T-helper 1 cell treated with Interleukin-12 subunit alpha and Interleukin-12 subunit beta and Interleukin-4 antibody, amounts not matched to agents 30 ng/mL and 1 ng/mL, for 36 hours (primary cell): ENCODE results near the gene CYB5D1. TPM values are rescaled to one million over a fixed set of nuclear protein-coding genes. Genes with fewer than 3 reads are reported as not detected.
"Not testable (repeated sequence)": the region's sequence is repeated elsewhere in the genome, so short reads cannot be mapped to it uniquely, and the experiment has no call there.

Source experiments
- intact Hi-C: fragments of 100-400 bp; cut with micrococcal nuclease; formaldehyde crosslinking; loops from one replicate; pipeline ENCODE4 v1.15.1; 2024
- total RNA-seq: library from RNA; stranded (reverse); gene quantifications from 2 replicates; pipeline ENCODE4 v1.2.3, GENCODE V29; 2022

The CYB5D1 gene
- total RNA-seq, 1 donor from 2014 or later: 7.9 TPM

DNA sequence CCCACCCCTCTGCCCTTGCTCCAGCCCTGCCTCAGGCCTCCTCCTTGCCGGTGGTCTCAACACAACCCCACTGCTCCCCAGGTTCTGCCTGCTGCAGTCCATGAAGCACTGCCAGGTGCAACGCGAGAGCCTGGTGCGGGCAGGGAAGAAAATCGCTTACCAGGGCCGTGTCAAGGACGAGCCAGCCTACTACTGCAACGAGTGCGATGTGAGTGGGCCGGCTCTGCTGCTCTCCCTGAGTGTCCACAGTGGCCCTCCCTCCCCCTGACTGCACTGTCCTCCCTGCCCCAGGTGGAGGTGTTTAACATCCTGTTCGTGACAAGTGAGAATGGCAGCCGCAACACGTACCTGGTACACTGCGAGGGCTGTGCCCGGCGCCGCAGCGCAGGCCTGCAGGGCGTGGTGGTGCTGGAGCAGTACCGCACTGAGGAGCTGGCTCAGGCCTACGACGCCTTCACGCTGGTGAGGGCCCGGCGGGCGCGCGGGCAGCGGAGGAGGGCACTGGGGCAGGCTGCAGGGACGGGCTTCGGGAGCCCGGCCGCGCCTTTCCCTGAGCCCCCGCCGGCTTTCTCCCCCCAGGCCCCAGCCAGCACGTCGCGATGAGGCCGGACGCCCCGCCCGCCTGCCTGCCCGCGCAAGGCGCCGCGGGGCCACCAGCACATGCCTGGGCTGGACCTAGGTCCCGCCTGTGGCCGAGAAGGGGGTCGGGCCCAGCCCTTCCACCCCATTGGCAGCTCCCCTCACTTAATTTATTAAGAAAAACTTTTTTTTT is 4.7 kb upstream of the CYB5D1 start:
- intact Hi-C loops: loop anchor here (10.0 kb wide), 1 partner anchor 582 kb away; the partner anchor contains the start of gene NDEL1

DNA sequence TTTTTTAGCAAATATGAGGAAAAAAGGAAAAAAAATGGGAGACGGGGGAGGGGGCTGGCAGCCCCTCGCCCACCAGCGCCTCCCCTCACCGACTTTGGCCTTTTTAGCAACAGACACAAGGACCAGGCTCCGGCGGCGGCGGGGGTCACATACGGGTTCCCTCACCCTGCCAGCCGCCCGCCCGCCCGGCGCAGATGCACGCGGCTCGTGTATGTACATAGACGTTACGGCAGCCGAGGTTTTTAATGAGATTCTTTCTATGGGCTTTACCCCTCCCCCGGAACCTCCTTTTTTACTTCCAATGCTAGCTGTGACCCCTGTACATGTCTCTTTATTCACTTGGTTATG is 4.1 kb upstream of the CYB5D1 start:
- intact Hi-C loops: loop anchor here (10.0 kb wide), 1 partner anchor 581 kb away; the partner anchor contains the start of gene NDEL1

- intact Hi-C loops: loop anchor here (10.0 kb wide), 1 partner anchor 581 kb away; the partner anchor contains the start of gene NDEL1
These were observed 3.6 kb upstream of the CYB5D1 start for GRCh38 chr17:7854078-7854777.

GRCh38 chr17:7854851-7855659 is 2.7 kb upstream of the CYB5D1 start, which contains the start of gene TMEM88:
TMEM88 (plus strand) TSS chr17:7855066; CDS start chr17:7855075, 9 bp downstream.
- intact Hi-C loops: loop anchor here (5.0 to 10.0 kb wide), 4 partner anchors 302 to 580 kb away; partner anchors contain the start of genes NDEL1 and SLC25A35

DNA sequence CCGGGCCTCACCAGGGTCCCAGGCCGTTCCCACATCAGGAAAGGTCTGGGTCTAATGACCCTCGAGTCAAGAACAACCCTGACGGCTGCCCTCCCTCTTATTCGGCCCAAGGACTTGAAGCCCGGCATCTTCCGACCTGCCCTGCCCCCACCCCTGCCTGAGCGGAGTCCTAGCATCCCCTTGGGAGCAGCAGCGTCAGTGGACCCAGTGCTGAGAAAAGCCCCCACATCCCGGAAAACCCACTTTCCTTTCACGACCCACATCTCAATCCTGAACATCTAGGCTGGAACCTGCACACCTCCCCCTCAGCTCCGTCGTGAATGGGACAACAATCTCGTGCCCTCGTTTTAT is 2.2 kb upstream of the CYB5D1 start:
- intact Hi-C loops: loop anchor here (2.0 to 10.0 kb wide), 5 partner anchors 201 to 579 kb away; partner anchors contain the start of genes NDEL1 and SLC25A35

- intact Hi-C loops: loop anchor here (2.0 to 10.0 kb wide), 5 partner anchors 201 to 579 kb away; partner anchors contain the start of genes NDEL1 and SLC25A35
These were observed 1.6 kb upstream of the CYB5D1 start for GRCh38 chr17:7856011-7856810.

DNA sequence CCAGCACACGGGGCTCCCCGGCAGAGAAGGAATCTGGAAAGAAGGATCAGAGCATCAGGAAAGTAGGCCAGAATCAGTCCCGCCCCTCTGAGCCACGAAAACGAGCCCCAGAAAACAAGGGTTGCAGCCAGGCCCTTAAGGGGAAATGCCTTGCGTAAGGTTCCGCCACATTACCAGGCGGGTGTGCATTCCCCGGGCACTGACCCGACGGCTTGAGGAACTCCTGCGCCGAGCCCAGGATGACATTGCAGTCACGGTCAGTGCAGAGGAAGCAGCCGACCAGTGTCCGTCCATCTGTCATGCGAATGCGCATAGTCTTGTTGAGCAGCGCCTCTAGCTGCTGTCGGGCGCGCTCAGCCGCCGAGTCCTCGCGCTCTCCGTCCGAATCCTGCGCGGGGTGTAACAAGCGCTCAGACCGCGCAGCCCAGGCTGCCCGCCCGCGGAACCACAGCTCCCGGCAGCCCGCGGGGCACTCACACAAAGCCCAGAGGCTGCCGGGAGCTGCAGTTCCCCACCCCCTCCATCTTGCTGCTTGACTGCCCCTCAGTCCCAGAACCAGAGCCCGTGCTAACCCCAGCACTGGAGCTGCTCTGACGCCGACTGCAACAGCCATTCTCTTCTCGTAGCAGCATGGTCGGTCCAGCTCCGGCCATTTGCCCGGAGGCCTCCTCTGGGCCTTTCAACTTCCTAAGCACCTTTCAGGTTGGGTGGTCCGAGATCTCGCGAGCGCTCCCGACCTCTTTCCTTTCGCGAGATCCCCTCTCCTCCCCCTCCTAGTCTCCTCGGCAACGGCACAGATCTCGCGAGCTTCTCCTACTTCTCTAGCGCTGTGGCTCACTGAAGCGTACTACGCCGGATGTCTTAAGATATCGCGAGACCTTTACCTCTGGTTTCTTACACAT is 741 bp upstream of the CYB5D1 start, which contains the start of gene NAA38:
TSS of gene NAA38 (minus strand) at position 749 of the 902 bp plus-strand sequence. CDS start at position 653, 96 bp downstream.
- intact Hi-C loops: loop anchor here (1.0 to 10.0 kb wide), 18 partner anchors 13 to 618 kb away; partner anchors contain the start of genes CNTROB, EIF5A, KDM6B and NDEL1

- intact Hi-C loops: loop anchor here (5.0 to 10.0 kb wide), 4 partner anchors 299 to 576 kb away; partner anchors contain the start of genes NDEL1 and SLC25A35
These were observed 663 bp downstream of the CYB5D1 start for GRCh38 chr17:7858522-7858810.

DNA sequence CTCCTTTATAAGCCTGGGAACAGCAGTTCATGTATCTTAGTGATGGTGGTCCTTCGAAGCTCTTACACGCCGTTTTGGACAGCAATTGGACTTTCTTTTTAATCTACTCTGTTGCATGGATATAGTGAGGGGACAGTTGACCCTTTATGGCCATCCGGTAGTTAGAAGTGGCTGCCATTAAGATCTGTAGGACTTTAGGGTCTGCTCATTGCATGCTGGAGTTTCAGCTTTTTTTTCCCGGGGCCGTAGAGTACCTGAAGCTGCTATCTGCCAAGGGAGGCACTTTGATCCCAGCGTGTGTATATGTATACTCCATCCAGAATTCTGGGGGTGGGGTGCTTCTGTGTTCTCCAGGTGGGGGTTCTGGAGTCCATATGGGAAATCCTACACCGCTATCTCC is 1.2 kb downstream of the CYB5D1 start:
- intact Hi-C loops: loop anchor here (5.0 to 10.0 kb wide), 4 partner anchors 298 to 576 kb away; partner anchors contain the start of genes NDEL1 and SLC25A35

- intact Hi-C loops: loop anchor here (1.0 kb wide), 4 partner anchors 34 to 178 kb away; no protein-coding TSS in a partner anchor
These were observed 5.1 kb downstream of the CYB5D1 start for GRCh38 chr17:7862692-7863437.

DNA sequence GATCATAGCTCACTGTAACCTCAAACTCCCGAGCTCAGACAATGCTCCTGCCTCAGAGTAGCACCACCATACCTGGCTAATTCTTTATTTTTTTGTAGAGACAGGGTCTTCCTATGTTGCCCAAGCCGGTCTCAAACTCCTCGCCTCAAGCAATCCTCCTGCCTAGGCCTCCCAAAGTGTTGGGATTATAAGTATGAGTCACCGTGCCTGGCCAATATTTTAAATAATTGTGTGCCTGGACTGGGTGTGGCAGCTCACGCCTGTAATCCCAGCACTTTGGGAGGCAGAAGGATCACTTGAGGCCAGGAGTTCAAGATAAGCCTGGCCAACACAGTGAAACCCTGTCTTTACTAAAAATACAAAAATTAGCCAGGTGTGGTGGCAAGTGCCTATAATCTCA is 6.6 kb downstream of the CYB5D1 start:
- intact Hi-C loops: not testable (repeated sequence)

DNA sequence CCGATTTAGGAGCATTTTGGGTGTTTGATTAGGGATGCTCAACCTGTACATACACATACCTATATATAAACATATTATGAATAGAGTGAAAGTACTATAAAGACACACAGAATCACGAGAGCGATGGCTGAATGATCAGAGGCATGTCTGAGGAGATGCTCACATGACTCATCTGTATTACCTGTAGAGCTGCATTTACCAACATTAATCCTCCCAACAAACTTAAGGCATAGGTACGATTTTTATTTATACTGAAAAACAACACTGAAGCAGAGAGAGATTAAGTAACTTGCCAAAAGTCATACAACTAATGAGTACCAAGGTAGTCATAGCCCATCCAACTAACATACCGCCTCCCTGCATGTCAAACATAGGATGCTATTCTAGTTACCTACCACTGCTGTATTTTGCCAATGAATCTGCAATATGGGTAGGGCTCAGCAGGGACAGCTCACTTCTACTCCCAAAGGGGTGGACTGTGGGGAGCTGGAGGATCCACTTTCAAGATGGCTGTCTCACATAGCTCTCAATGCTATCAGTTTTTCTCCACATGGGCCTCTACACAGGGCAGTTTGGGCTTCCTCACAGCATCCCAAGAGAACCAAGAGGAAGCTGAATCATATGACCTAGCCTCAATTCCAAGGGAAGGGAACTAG is 7.3 kb downstream of the CYB5D1 start:
- intact Hi-C loops: no loop called here

DNA sequence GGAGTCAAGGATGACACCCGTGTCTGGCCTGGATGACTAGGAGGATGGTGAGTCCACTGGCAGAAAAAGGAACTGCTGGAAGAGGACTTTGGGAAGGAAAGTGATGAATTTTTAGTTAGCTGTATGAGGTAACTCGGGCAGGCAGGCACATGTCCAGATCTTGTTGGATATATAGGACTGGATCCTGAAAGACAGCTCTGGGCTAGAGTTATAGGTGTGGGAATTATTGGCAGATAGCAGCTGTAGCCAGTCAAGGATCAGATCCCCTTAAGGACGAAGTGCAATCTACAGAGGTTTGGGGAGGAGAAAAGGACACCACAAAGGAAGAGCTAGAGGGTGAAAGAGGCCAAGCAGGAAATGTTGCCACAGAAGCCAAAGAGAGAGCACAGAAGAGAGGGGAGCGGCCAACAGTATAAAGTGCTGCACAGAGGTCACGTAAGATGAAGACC is 10.1 kb downstream of the CYB5D1 start:
- intact Hi-C loops: no loop called here

- intact Hi-C loops: no loop called here
These were observed 15.2 kb downstream of the CYB5D1 start for GRCh38 chr17:7873051-7873450.

- intact Hi-C loops: no loop called here
These were observed 18.1 kb downstream of the CYB5D1 start for GRCh38 chr17:7875804-7876370.

GRCh38 chr17:7878234-7878633 is 20.4 kb downstream of the CYB5D1 start:
- intact Hi-C loops: no loop called here

GRCh38 chr17:7880076-7880868 is 22.5 kb downstream of the CYB5D1 start:
- intact Hi-C loops: no loop called here
